Heart left ventricle (tissue), 16 donors: ENCODE results near the gene NENF. TPM values are rescaled to one million over a fixed set of nuclear protein-coding genes. Genes with fewer than 3 reads are reported as not detected.

Source experiments
- ATAC-seq, 4 donors: fragments of 200-7000 bp; cut with Tn5 transposase; one replicate each; pipeline ENCODE4 v1.9.1; 2020 to 2022; ENCODE audit warnings: moderate library complexity in 4 of 4, mild to moderate bottlenecking in 3 of 4, moderate number of reproducible peaks in 1 of 4
- DNase-seq, 5 donors: peaks; one replicate each; pipeline ENCODE4 v3.0.0-alpha.2; 2020
- H3K27ac ChIP-seq, 12 donors: fragments of 200-600 bp; sonication (generic) in 4 of 12; one replicate each; pipeline versions ENCODE4 v1.5.0 to v1.8.0; 2016 to 2022; ENCODE audit warnings: mild to moderate bottlenecking in 2 of 12
- H3K27me3 ChIP-seq, 9 donors: fragments of 200-600 bp; sonication (generic) in 2 of 9; one replicate each; pipeline versions ENCODE4 v1.5.1 to v1.8.0; 2016 to 2022; ENCODE audit warnings: mild to moderate bottlenecking in 3 of 9
- H3K36me3 ChIP-seq, 9 donors: fragments of 200-600 bp; sonication (generic) in 2 of 9; one replicate each; pipeline versions ENCODE4 v1.5.0 to v1.8.0; 2018 to 2022; ENCODE audit warnings: mild to moderate bottlenecking in 2 of 9
- H3K4me1 ChIP-seq, 12 donors: fragments of 200-600 bp; sonication (generic) in 4 of 12; one replicate each; pipeline versions ENCODE4 v1.5.0 to v1.8.0; 2016 to 2022; ENCODE audit warnings: mild to moderate bottlenecking in 3 of 12
- H3K4me3 ChIP-seq, 12 donors: fragments of 200-600 bp; sonication (generic) in 4 of 12; one replicate each; pipeline versions ENCODE4 v1.5.0 to v1.8.0; 2017 to 2022; ENCODE audit warnings: mild to moderate bottlenecking in 9 of 12, moderate library complexity in 4 of 12
- H3K9me3 ChIP-seq, 12 donors: fragments of 200-600 bp; sonication (generic) in 4 of 12; one replicate each; pipeline versions ENCODE4 v1.5.0 to v1.8.0; 2016 to 2022; ENCODE audit warnings: mild to moderate bottlenecking in 1 of 12
- POLR2A ChIP-seq, 2 donors: fragments of 450-650 bp; IDR thresholded peaks; one replicate each; pipeline ENCODE4 v1.6.1; 2017; ENCODE audit warnings: antibody characterized with exemption in 2 of 2, mild to moderate bottlenecking in 2 of 2, moderate library complexity in 2 of 2
- WGBS, 4 donors: extraction: QIAGEN DNeasy Blood & Tissue Kit in 2 of 4; methylation state at CpG; one replicate each; pipeline versions ENCODE4 v1.1.5 to v1.1.7; 2013 to 2018; 5-methylcytosine and 5-hydroxymethylcytosine counted together
- intact Hi-C, 10 donors: fragments of 100-400 bp; cut with DNase I; formaldehyde crosslinking; loops; one replicate each; pipeline versions ENCODE4 v1.11.1 to v1.14.2; 2022
- polyA plus RNA-seq, 2 donors: library from polyadenylated mRNA; stranded (reverse); fragments of 200-250 nt; gene quantifications; one replicate each; pipeline ENCODE4 v1.2.3, GENCODE V29; 2013
- total RNA-seq, 9 donors: library from RNA; depleted of rRNA in 2 of 9; stranded (reverse); fragments of >200 nt in 2 of 9; fragmentation: NEBNext Ultra II Directional in 3 of 9; extraction: Animal tissue kit (Norgen Biotek cat#: 25700) in 3 of 9; gene quantifications; one replicate each; pipeline versions ENCODE4 v1.1.0 to v1.2.4, GENCODE V29; 2016 to 2023
- TF ChIP-seq, protein P1 (sequence below), 12 donors: fragments of 200-600 bp; sonication (generic) in 4 of 12; IDR thresholded peaks; one replicate each; pipeline versions ENCODE4 v1.5.0 to v1.8.0; 2018 to 2022; ENCODE audit warnings: antibody characterized with exemption in 12 of 12, mild to moderate bottlenecking in 5 of 12
- donor health status: ischemic (EF 13 %, LVEDD 7.1; RV severe dilation, severe dysfunction).
- donor health status: healthy with polysubstance abuse.
- donor health status: DM: no; HTN: yes; CAD: no.
- donor health status: DM: no; HTN: no; CAD: no.
- donor health status: ischemic (EF 25% LVEDD 6.9; RV normal size, moderate dysfunction).
- donor health status: ischemic (EF 25% LVEDD 5.7; RV mildly dilated, moderate dysfunction).
- donor health status: healthy.
- donor health status: DM: yes; HTN: yes; CAD: no.
- donor health status: ischemic (EF 35%, LVEDD 5.7; RV mildly dilated, moderate dysfunction).
- donor health status: nonischemic (EF 11% LVEDD 7.7; RV severe dilation, severe dysfunction).
- donor health status: DM: yes; HTN: yes; CAD: no.
- donor health status: PGD.
- donor health status: ischemic (EF 29% LVEDD 5.4; RV normal size, mild dysfunction).
- donor health status: nonischemic (EF 23%, LVEDD 6.1; RV moderate dilation, normal function).

Gene NENF
- total and polyA plus RNA-seq, 11 donors, result 69.8 to 174 (median 105) TPM

DNA sequence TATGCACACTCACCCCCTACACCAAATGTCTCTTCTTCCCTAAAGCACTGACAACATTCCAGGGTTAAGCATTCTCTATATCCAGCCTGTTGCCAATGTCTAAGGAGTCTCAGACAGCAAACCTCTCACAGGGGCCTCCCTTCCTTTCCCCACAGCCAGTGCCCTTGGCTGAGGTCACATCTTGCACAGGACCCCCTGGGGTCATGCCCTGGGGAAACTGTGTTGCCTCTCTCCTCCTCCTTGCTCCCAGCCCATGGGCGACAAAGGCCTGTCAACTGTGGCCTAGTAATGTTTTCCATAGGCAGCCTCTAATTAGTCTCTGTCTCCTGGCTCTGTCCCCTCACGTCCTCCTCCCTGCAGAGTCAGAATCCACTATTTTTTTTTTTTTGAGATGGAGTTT lies 54.6 kb downstream of the NENF start:
- ATAC-seq, result no peak
- Histone ChIP-seq H3K27ac (no peak overlapping the region), H3K27me3 (no peaks in the 10 kb centered on the region), H3K4me3 (no peak overlapping the region), H3K36me3 (no peaks in the 10 kb centered on the region), H3K9me3 (no peaks in the 10 kb centered on the region), H3K4me1 (peaks cover 0 to 50% (median 8%) of the 10 kb centered on the region in 12 donors)
- no peak for DNase-seq
- intact Hi-C loops, result loop anchor here in 4 of 10 donors (10.0 kb wide), 2 partner anchors 68 to 278 kb away; no protein-coding TSS in a partner anchor
- TF ChIP-seq, protein P1, sequence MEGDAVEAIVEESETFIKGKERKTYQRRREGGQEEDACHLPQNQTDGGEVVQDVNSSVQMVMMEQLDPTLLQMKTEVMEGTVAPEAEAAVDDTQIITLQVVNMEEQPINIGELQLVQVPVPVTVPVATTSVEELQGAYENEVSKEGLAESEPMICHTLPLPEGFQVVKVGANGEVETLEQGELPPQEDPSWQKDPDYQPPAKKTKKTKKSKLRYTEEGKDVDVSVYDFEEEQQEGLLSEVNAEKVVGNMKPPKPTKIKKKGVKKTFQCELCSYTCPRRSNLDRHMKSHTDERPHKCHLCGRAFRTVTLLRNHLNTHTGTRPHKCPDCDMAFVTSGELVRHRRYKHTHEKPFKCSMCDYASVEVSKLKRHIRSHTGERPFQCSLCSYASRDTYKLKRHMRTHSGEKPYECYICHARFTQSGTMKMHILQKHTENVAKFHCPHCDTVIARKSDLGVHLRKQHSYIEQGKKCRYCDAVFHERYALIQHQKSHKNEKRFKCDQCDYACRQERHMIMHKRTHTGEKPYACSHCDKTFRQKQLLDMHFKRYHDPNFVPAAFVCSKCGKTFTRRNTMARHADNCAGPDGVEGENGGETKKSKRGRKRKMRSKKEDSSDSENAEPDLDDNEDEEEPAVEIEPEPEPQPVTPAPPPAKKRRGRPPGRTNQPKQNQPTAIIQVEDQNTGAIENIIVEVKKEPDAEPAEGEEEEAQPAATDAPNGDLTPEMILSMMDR (IDR thresholded peaks at IDR 0.05), result no peak
- no peak for TF ChIP-seq POLR2A (IDR thresholded peaks at IDR 0.05)
- 94 to 97% (median 96%) methylated on average over 2 of the region's 2 CpGs for WGBS, 4 donors

DNA sequence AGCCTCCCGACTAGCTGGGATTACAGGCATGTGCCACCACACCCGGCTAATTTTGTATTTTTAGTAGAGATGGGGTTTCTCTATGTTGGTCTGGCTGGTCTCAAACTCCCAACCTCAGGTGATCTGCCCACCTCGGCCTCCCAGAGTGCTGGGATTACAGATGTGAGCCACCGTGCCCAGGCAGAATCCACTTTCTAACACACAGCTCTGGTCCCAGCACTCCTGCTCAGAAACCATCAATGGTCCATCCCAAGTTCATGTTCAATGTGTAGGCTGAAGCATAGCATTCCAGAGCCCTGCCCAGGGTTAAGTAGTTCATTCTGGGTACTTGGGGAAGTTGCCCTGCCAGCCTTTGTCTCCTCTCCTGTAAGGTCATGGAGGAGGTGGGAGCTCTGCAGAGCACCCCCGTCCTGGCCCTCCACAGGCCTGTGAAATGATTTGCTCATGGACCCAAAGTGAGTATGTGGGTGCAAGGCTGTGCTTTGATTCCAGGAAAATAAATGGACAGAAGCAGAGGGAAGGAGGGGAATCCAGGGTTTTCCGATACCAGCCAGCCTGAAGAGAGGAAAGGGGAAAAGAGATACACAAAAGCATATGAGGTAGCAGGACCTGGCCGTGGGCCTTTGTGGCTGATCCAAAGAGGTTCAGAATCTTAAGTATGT lies 55.2 kb downstream of the NENF start:
- no peak for TF ChIP-seq POLR2A (IDR thresholded peaks at IDR 0.05)
- TF ChIP-seq, protein P1 (IDR thresholded peaks at IDR 0.05), result no peak
- DNase-seq, result no peak
- intact Hi-C loops, result loop anchor here in 4 of 10 donors (10.0 kb wide), 2 partner anchors 67 to 277 kb away; no protein-coding TSS in a partner anchor
- ATAC-seq, result no peak
- Histone ChIP-seq H3K4me1 (peaks cover 0 to 48% (median 8%) of the 10 kb centered on the region in 12 donors), H3K27me3 (no peaks in the 10 kb centered on the region), H3K9me3 (no peaks in the 10 kb centered on the region), H3K36me3 (no peaks in the 10 kb centered on the region), H3K4me3 (no peak overlapping the region), H3K27ac (peak overlapping the region in 2 of 12 donors; percentile 31 to 76)
- 85 to 96% (median 92%) methylated on average over 7 of the region's 7 CpGs for WGBS, 4 donors

DNA sequence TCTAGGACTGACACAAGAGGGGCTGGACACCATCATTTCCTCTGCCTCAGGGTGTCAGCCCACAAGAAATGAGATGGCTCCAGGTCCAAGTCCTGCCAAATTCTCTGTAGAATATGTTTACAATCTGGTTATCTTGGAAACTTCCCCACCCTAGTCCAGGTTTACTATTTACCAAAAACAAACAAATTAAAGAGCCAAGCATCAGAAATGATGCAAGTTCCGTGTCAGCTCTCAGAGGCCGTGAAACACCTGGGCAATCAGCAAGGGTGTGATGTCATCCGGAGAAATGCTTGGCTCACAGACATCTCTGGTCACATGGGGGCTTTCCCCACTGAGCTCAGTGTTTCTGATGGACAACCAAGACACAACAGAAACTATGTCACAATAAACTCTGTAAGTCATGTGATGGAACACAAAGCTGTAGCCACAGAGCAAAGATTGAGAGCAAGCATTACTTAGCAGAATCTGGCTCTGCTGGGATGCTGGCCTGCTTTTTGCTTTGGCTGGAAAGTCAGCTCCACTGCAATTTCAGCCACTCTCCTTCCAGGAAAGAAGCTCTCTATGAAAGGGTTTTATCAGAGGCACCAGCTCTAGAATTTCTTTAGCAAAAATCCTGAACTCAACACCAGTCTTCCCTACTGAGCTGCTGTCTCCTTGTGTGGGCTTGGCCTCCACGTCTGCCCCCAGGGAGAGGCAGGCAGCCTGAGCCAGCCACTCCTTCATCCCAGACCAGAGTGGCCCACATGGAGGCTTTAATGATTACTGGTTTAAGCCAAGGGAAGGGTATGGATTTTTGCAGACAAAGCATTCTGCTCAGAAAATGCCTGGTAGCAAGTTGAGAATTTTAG lies 55.9 kb downstream of the NENF start:
- peak; percentile 41 to 76 (median 68) for ATAC-seq
- WGBS, 4 donors, result 43 to 60% (median 50%) methylated on average over 4 of the region's 4 CpGs
- Histone ChIP-seq H3K27ac (peak overlapping the region in 3 of 12 donors; percentile 42 to 76 (median 51)), H3K27me3 (no peaks in the 10 kb centered on the region), H3K36me3 (no peaks in the 10 kb centered on the region), H3K9me3 (no peaks in the 10 kb centered on the region), H3K4me1 (peaks cover 0 to 48% (median 8%) of the 10 kb centered on the region in 12 donors), H3K4me3 (no peak overlapping the region)
- no peak for TF ChIP-seq POLR2A (IDR thresholded peaks at IDR 0.05)
- DNase-seq, result peak in 2 of 5 donors; percentile 29 to 41
- intact Hi-C loops, result loop anchor here in 4 of 10 donors (10.0 kb wide), 2 partner anchors 66 to 276 kb away; no protein-coding TSS in a partner anchor

DNA sequence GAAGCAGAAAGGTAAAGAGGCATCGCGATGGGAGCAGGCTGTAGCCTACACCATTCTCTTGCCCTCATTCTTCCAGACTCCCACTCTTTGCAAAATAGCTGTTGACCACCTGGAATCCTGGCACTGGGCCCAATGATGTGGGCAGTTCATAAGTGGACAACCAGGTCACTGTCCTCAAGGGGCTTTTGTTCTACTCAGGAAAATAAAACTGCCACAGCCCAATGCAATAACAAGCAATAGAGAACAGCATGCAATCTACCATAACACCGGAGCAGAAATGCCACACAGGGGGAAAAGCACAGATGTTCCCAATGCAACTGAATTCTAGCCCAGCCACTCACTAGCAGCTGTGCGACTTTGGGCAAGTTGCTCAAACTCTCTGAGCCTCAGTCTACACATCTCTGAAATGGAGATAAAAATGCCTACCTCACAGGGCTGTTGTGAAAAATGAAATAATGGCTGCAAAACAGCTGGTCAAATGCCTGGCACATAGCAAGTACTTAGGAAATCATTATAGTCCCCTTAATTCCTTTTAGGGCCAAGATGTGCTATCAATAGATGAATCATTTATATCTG lies 56.7 kb downstream of the NENF start:
- 90 to 96% (median 94%) methylated on average over 4 of the region's 4 CpGs for WGBS, 4 donors
- no peak overlapping the region for H3K4me3 ChIP-seq
- no peaks in the 10 kb centered on the region for H3K27me3 ChIP-seq
- DNase-seq (no peak), ATAC-seq (no peak)
- no peak for TF ChIP-seq POLR2A (IDR thresholded peaks at IDR 0.05)
- TF ChIP-seq, protein P1 (IDR thresholded peaks at IDR 0.05), result no peak
- H3K27ac ChIP-seq, result peak overlapping the region in 3 of 12 donors; percentile 42 to 76 (median 51)
- peaks cover 0 to 48% (median 8%) of the 10 kb centered on the region in 12 donors for H3K4me1 ChIP-seq
- H3K36me3 ChIP-seq, result no peaks in the 10 kb centered on the region
- intact Hi-C loops, result loop anchor here in 4 of 10 donors (10.0 kb wide), 2 partner anchors 65 to 275 kb away; no protein-coding TSS in a partner anchor
- no peaks in the 10 kb centered on the region for H3K9me3 ChIP-seq
